DMS79 treated with DMSO at 0.1 percent for 48 hours (cell line): ENCODE measurements around the gene AXIN2.

Experiments used
- DNase-seq: peaks from one replicate; lab custom pipeline; 2025; lab: John Stamatoyannopoulos, UW

The AXIN2 gene

GRCh38 chr17:65584604-65585521 lies 23.4 kb upstream of the AXIN2 start:
- DNase-seq, result no peak

- no peak for DNase-seq
Observed at GRCh38 chr17:65583921-65584603, 22.6 kb upstream of the AXIN2 start.

GRCh38 chr17:65576939-65577338 lies 15.5 kb upstream of the AXIN2 start:
- DNase-seq, result no peak

GRCh38 chr17:65573282-65573602 lies 11.8 kb upstream of the AXIN2 start:
- no peak for DNase-seq

GRCh38 chr17:65572581-65573281 lies 11.3 kb upstream of the AXIN2 start:
- no peak for DNase-seq

- no peak for DNase-seq
Observed at GRCh38 chr17:65572186-65572580, 10.7 kb upstream of the AXIN2 start.

- DNase-seq, result no peak
Observed at GRCh38 chr17:65568918-65569317, 7.5 kb upstream of the AXIN2 start.

GRCh38 chr17:65567566-65567965 lies 6.1 kb upstream of the AXIN2 start:
- DNase-seq, result no peak

- no peak for DNase-seq
Observed at GRCh38 chr17:65565559-65565958, 4.1 kb upstream of the AXIN2 start.

- DNase-seq, result peak; percentile 46
Observed at GRCh38 chr17:65564793-65565192, 3.3 kb upstream of the AXIN2 start.

- DNase-seq, result no peak
Observed at GRCh38 chr17:65562206-65562531, 721 bp upstream of the AXIN2 start.

- DNase-seq, result peak; percentile 19
Observed at GRCh38 chr17:65560628-65561451, 608 bp downstream of the AXIN2 start.

- DNase-seq, result no peak
Observed at GRCh38 chr17:65559804-65560627, 1.4 kb downstream of the AXIN2 start.

GRCh38 chr17:65559461-65559803 lies 2.0 kb downstream of the AXIN2 start:
- DNase-seq, result no peak

- no peak for DNase-seq
Observed at GRCh38 chr17:65558683-65559460, 2.6 kb downstream of the AXIN2 start.

- no peak for DNase-seq
Observed at GRCh38 chr17:65558311-65558682, 3.2 kb downstream of the AXIN2 start.

GRCh38 chr17:65557349-65558310 lies 3.8 kb downstream of the AXIN2 start:
- no peak for DNase-seq

- no peak for DNase-seq
Observed at GRCh38 chr17:65556910-65557348, 4.5 kb downstream of the AXIN2 start.
